ENCODE data around the gene COL18A1. TPM values are rescaled to one million over a fixed set of nuclear protein-coding genes. Genes with fewer than 3 reads are reported as not detected.
A peak's percentile ranks its signal among the peaks of the same experiment; 100 is the strongest.
"Not testable (repeated sequence)": the region's sequence is repeated elsewhere in the genome, so short reads cannot be mapped to it uniquely, and the experiment has no call there.

COL18A1 gene
- polyA plus RNA-seq, 1 of the 3 experiments (the other 2 are of a cell fraction) = 118 TPM

DNA sequence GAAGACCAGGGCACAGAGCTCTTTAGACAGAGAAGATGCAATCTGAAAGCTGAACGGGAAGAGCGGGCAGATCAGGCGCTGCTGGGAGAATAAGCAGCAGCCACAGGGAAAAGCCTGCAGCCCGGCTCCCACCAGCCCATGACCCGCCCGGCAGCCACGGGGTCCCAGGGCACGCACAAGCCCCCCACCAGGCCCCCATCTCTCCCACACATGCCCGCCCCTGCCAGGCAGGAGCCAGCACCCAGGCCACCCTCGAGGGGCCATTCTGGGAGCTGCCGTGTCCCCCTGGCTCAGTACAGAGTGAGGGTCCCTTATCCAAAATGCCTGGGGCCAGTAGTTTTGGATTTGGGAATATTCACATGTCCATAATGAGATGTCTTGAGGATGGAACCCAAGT is 120.9 kb downstream of the COL18A1 start (continued):
- TF ChIP-seq RCOR1 (IDR thresholded peaks at IDR 0.05; ENCODE audit: low read length) = no peak
- no peak for TF ChIP-seq SIN3A (IDR thresholded peaks at IDR 0.05; ENCODE audit: borderline replicate concordance, low read depth, low read length)
- TF ChIP-seq CHD2 (IDR thresholded peaks at IDR 0.05; ENCODE audit: low read length, partially characterized antibody) = no peak
- TF ChIP-seq FOXM1 (IDR thresholded peaks at IDR 0.05; ENCODE audit: low read depth) = no peak
- no peak for TF ChIP-seq IRF3 (IDR thresholded peaks at IDR 0.05; ENCODE audit: low read depth, low read length)
- no peak for TF ChIP-seq USF1 (IDR thresholded peaks at IDR 0.05; ENCODE audit: borderline replicate concordance, low read depth)
- TF ChIP-seq MAX (IDR thresholded peaks at IDR 0.05; ENCODE audit: low read depth) = no peak
- TF ChIP-seq MEF2A (IDR thresholded peaks at IDR 0.05; ENCODE audit: borderline replicate concordance, low read depth) = no peak

DNA sequence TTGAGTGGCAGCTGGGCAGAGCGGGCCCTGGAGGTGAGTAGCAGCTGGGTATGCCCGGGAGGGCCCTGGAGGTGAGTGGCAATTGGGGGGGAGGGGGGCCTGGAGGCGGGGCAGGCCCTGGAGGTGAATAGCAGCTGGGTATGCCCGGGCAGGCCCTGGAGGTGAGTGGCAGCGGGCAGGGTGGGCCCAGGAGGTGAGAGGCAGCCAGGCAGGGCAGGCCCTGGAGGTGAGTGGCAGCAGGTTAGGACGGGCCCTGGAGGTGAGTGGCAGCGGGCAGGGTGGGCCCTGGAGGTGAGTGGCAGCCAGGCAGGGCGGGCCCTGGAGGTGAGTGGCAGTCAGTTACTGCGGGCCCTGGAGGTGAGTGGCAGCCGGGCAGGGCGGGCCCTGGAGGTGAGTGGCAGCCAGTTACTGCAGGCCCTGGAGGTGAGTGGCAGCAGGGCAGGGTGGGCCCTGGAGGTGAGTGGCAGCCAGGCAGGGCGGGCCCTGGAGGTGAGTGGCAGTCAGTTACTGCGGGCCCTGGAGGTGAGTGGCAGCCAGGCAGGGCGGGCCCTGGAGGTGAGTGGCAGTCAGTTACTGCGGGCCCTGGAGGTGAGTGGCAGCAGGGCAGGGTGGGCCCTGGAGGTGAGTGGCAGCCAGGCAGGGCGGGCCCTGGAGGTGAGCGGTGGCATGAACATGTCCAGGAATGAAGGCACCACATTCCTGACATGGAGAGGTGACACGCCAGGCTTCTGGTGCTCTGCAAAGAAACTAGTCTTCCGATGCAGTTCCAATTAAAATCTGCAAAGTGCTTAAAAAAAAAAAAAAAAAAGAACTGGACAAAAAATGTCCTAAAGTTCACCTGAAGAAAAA is 122.4 kb downstream of the COL18A1 start:
- CTCF ChIA-PET; H3K4me2 ChIP-seq; H3K4me3 ChIP-seq (ENCODE audit: low read depth in 2 of 2, low read length in 1 of 2); H3K9me3 ChIP-seq; H3K9ac ChIP-seq; H3K9me2 ChIP-seq; H3F3A ChIP-seq (replicated peaks; ENCODE audit: insufficient read depth); POLR2A ChIA-PET; H3K79me2 ChIP-seq (ENCODE audit: insufficient read depth); H2AFZ ChIP-seq (ENCODE audit: low read depth); H4K20me1 ChIP-seq (ENCODE audit: insufficient read depth); DNase-seq; H3K27ac ChIP-seq (ENCODE audit: low read depth in 2 of 2, low read length in 1 of 2); H3K27me3 ChIP-seq (ENCODE audit: insufficient read depth); H3K4me1 ChIP-seq (ENCODE audit: control insufficient read depth in 1 of 2, insufficient read depth in 2 of 2, low read depth in 1 of 2, low read length in 1 of 2): not testable (repeated sequence)
- peaks cover 7 to 18% of the 10 kb centered on the region in 2 experiments for H3K36me3 ChIP-seq (replicated peaks in 1 of 2; ENCODE audit: control insufficient read depth in 1 of 2, insufficient read depth in 2 of 2, low read length in 1 of 2)
- peak; percentile 70 for TF ChIP-seq PBX3 (IDR thresholded peaks at IDR 0.05)
- WGBS (ENCODE audit: low lambda C conversion rate) = 94% methylated on average over 14 of the region's 19 CpGs

DNA sequence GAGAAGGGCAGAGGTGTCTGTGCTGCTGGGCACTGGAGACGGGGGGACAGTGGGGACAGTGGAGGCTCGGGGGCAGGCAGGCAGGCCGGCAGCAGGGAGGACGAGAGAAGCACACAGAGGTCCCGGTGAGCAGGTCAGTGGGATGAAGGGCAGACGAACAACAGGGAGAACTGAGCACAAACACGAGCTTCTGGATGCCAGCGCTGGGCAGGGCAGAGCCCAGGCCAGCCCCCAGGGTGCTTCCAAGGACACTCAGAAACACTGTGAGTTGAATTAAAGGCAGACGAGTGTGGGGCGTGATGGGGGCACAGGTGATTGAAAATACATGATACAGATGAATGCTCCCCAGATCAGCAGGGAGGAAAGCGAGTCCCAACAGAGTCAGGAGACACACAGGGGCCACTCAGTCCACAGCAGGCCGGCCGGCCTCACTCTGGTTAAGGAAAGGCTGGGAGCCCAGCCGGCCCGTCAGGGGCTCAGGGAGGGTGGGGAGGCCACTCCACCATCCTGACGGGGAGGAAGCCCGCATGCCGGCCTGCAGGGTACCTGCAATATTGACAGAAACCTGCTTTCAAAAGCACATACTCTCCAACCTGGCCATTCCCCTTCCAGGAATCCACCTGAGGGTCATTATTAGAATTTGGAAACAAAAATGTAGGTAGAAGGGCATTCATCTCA is 123.2 kb downstream of the COL18A1 start:
- H3K4me3 ChIP-seq (ENCODE audit: low read depth in 2 of 2, low read length in 1 of 2) = no peak overlapping the region
- no peak overlapping the region for H3K4me2 ChIP-seq
- H3K9me2 ChIP-seq = no peaks in the 10 kb centered on the region
- POLR2A ChIA-PET = no interaction called here
- WGBS (ENCODE audit: low lambda C conversion rate) = 93% methylated on average over 12 of the region's 18 CpGs
- H2AFZ ChIP-seq (ENCODE audit: low read depth) = no peak overlapping the region
- H3K4me1 ChIP-seq (ENCODE audit: control insufficient read depth in 1 of 2, insufficient read depth in 2 of 2, low read depth in 1 of 2, low read length in 1 of 2) = no peaks in the 10 kb centered on the region
- peaks cover 7 to 12% of the 10 kb centered on the region in 2 experiments for H3K36me3 ChIP-seq (replicated peaks in 1 of 2; ENCODE audit: control insufficient read depth in 1 of 2, insufficient read depth in 2 of 2, low read length in 1 of 2)
- H3F3A ChIP-seq (replicated peaks; ENCODE audit: insufficient read depth) = no peaks in the 10 kb centered on the region
- no peaks in the 10 kb centered on the region for H3K79me2 ChIP-seq (ENCODE audit: insufficient read depth)
- H3K9me3 ChIP-seq = no peaks in the 10 kb centered on the region
- no peaks in the 10 kb centered on the region for H4K20me1 ChIP-seq (ENCODE audit: insufficient read depth)
- no peak overlapping the region for H3K27ac ChIP-seq (ENCODE audit: low read depth in 2 of 2, low read length in 1 of 2)
- CTCF ChIA-PET = no interaction called here
- DNase-seq = no peak
- no peak overlapping the region for H3K9ac ChIP-seq
- no peaks in the 10 kb centered on the region for H3K27me3 ChIP-seq (ENCODE audit: insufficient read depth)
- no peak for TF ChIP-seq FOXJ3 (CRISPR knock-in tag; IDR thresholded peaks at IDR 0.05)
- no peak for TF ChIP-seq CHD2 (IDR thresholded peaks at IDR 0.05; ENCODE audit: low read length, partially characterized antibody)
- TF ChIP-seq YY1 (IDR thresholded peaks at IDR 0.05; ENCODE audit: low read depth) = no peak
- no peak for TF ChIP-seq POLR2AphosphoS5 (IDR thresholded peaks at IDR 0.05; ENCODE audit: low read depth, low read length)
- no peak for TF ChIP-seq IRF3 (IDR thresholded peaks at IDR 0.05; ENCODE audit: low read depth, low read length)
- TF ChIP-seq USF1 (IDR thresholded peaks at IDR 0.05; ENCODE audit: borderline replicate concordance, low read depth) = no peak
- TF ChIP-seq FOSL2 (IDR thresholded peaks at IDR 0.05; ENCODE audit: borderline replicate concordance, low read depth) = no peak
- TF ChIP-seq NFIC (IDR thresholded peaks at IDR 0.05; ENCODE audit: borderline replicate concordance) = no peak
- TF ChIP-seq MXI1 (IDR thresholded peaks at IDR 0.05; ENCODE audit: low read depth, low read length) = no peak
- TF ChIP-seq PBX3 (IDR thresholded peaks at IDR 0.05) = no peak
- no peak for TF ChIP-seq FOXM1 (IDR thresholded peaks at IDR 0.05; ENCODE audit: low read depth)
